ENCODE data around the gene SERP2.

DNA sequence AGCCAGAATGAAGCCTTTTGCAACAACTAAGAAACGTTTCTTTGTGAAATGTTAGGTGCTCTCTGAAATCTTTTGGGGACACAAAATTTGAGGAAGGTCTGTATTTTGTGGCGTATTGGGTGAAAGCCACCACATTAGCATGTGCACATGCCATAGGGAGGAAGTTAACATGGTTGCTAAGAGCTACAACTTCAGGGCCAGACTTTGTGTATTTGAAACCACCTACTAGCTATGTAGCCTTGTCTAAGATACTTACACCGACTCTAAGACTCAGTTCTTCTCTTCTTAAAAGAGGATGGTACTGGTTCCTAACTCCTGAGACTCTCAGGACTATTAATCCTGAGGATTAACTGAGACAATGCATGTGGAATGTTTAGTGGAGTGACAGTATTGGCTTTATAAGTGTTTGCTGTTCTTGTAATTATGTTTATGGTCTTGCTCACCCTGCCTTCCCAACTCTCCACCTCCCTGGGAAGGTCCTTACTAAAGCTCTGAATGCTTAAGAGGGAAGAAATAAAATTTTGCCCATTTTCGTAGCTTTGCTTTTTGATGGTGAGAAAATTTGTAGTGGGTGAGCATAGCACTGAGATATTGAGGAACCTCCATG is 15.5 kb downstream of the SERP2 start:
- TF ChIP-seq NR2C2 (CRISPR knock-in tag; IDR thresholded peaks at IDR 0.05; ENCODE audit: borderline replicate concordance) (no peak), SMC3 (IDR thresholded peaks at IDR 0.05; ENCODE audit: low read length) (no peak), FOSL1 (CRISPR knock-in tag; IDR thresholded peaks at IDR 0.05; ENCODE audit: borderline replicate concordance) (no peak), POLR2A (IDR thresholded peaks at IDR 0.05; ENCODE audit: insufficient read depth in 1 of 2, low read depth in 2 of 2, low read length in 2 of 2) (no peak), CBFB (CRISPR knock-in tag; IDR thresholded peaks at IDR 0.05) (no peak), FOXP1 (IDR thresholded peaks at IDR 0.05) (no peak), FOXP1 (CRISPR knock-in tag; IDR thresholded peaks at IDR 0.05) (no peak), ZNF781 (CRISPR knock-in tag; IDR thresholded peaks at IDR 0.05; ENCODE audit: borderline replicate concordance, not compliant biosample characterization) (no peak), SP1 (IDR thresholded peaks at IDR 0.05) (no peak), SP1 (CRISPR knock-in tag; IDR thresholded peaks at IDR 0.05) (no peak), ZNF224 (CRISPR knock-in tag; IDR thresholded peaks at IDR 0.05) (no peak), NFE2 (CRISPR knock-in tag; IDR thresholded peaks at IDR 0.05) (no peak), REPIN1 (CRISPR knock-in tag; IDR thresholded peaks at IDR 0.05; ENCODE audit: borderline replicate concordance, low read depth) (no peak), TAF1 (CRISPR knock-in tag; IDR thresholded peaks at IDR 0.05) (no peak)

All from HepG2 (cell line).